Muscle of arm (tissue), 12 donors: ENCODE results near the gene TBC1D5. TPM values are rescaled to one million over a fixed set of nuclear protein-coding genes. Genes with fewer than 3 reads are reported as not detected.
A peak's percentile ranks its signal among the peaks of the same experiment; 100 is the strongest.
"Not testable (repeated sequence)": the region's sequence is repeated elsewhere in the genome, so short reads cannot be mapped to it uniquely, and the experiment has no call there.

ENCODE experiments used
- DNase-seq: peaks from one replicate; pipeline ENCODE4 v3.0.0-alpha.2; 2013
- polyA plus RNA-seq, 12 donors: library from polyadenylated mRNA; unstranded; fragments of 120-200 nt; gene quantifications; one replicate each; pipeline ENCODE4 v1.2.1, GENCODE V29; 2013; ENCODE audit not compliant: insufficient read length in 12 of 12

The TBC1D5 gene
- polyA plus RNA-seq, 12 donors, result 26.0 to 38.1 (median 33.3) TPM; not detected in 1

DNA sequence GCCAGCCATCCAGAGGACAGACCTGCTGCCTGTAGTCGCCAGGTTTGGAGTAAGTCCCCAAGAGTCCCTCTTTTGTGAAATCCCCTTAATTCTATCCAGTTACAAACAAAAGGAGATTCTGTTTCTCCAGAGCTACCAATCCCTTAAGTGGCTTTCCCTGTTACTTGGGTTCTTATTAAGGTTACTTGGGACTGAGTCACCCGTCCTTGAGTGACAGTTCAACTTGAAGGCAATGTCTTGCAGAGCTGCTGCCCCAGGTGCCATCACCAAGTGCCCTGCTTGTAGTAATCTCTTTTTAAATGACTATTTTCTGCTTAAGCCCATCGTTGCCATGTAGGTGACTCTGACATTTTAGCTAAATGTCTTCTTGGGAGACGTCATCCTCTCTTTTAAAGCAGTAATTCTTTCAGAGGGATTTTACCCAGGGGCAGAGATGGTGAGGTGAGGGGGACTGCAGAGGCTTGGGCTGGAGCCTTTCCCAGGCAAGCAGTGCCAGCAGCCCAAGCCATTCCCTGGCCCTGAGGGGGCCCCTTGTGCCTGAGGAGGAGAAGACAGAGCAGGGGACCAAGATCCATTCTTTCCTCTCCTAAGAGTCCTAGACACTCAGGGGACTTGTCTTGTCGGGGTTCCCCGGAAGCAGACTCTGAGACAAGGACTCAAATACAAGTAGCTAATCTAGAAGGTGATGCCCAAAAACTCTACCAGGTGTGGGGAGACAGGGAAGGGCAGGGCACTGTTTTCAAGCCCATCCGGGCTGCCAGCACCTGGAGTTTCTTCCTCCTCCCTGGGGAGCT lies 604.0 kb downstream of the TBC1D5 start:
- DNase-seq, result no peak

DNA sequence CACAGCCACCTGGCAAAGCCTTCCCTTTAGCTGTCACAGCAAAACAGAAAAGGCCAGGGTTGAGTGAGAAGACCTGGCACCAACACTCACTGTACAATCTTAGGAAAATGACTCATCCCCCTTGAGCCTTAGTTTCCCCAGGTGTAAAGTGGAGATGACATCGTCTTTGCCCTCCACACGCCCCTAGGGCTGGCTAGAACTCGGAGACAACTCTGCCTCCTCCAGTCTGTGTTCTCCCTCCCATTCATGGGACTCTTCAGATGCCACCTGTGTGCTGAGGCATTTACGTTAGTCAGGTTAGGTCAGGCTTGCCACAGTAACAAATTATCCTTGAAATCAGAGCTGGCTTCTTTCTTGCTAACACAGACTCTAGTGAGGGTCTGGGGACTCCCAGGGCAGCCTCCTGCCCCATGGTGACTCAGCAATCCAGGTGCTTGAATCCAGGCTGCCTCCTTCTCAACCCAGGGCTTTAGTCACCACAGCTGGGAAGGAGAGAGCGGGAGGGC lies 605.1 kb downstream of the TBC1D5 start:
- no peak for DNase-seq

DNA sequence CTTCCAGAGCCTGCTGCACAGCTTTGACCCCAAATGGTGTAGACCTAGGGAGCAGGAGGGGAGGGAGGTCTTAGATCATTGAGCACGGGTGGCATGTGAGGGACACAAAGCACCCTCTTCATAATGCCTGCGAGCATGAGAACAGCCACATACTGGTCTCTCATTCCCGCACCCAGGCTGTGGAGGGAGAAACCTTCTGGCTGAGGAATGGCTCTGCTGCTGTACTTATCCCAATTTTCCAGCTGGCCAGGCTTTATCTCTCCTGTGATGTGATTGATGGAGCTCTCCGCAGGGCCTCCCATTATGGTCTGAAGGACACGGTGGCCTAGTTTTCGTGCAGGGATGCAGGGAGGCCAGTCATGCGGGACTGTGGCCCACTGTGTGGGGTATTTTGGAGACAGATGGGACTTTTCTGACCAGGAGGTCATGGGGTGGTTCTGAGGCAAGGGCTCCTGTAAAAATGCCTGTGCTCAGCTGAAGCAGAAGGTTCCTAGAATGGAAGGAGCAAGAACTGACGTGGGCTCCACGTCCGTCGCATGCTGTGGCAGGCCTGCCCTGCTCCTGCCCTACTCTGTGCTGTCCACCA lies 606.2 kb downstream of the TBC1D5 start:
- DNase-seq, result no peak

DNA sequence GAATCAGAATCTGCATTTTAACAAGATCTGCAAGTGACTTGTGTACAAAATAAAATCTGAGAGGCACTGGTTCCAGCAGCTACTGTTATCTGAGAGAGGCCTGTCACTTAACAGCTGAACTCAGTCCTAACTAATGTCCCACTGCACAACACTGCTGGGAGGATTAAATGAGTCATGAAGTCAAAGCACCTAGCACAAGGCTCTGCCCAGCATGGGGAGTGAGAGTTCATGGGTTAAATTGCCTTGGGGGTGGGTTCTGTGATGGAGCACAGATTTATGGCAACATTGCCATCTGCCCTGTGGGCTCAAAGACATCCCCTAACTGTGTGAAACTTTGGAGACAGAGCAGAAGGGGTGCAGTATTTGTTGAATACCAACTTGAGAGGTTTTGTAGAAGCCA lies 606.7 kb downstream of the TBC1D5 start:
- DNase-seq, result no peak

DNA sequence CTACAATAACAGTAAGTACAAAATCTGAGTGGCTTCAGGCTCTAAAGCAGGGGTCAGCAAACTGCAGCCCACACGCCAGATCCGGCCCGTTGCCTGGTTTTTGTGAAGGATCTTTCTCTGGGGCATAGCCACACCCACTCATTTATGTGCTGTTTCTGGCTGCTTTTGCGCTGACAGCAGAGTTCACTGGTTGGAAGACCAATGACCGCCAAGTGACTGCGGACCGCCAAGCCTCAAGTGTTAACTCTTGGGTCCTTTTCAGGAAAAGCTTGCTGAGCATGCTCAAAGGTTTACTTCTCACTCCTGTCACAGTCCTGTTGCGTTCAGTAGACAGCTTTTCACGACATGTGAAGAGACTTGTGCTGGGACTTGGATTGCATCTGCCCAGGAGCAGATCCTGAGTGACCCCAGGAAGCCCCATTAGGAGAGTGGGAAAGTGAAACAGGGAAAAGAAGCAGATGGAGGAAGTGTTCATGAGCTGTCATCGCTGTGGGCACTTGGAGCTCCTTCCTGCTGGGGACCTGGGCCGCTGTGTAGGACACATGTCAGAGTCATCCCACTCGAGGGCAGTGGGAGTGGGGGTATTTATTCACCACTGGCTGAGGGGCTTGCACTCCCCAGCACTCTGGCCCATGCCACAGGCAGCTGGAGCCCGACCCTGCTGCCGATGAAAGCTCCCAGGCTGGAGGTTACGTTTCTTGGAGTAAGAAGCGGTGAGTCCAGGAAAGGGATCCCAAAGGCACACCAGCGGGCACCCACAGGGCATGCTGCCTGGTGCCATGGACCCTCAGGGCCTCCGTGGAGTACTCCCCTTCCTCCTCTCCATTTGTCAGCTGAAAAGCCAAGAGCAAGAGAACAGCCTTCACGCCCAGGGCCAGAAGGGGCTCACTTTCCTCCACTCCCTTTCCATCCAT lies 608.5 kb downstream of the TBC1D5 start:
- peak; percentile 64 for DNase-seq

DNA sequence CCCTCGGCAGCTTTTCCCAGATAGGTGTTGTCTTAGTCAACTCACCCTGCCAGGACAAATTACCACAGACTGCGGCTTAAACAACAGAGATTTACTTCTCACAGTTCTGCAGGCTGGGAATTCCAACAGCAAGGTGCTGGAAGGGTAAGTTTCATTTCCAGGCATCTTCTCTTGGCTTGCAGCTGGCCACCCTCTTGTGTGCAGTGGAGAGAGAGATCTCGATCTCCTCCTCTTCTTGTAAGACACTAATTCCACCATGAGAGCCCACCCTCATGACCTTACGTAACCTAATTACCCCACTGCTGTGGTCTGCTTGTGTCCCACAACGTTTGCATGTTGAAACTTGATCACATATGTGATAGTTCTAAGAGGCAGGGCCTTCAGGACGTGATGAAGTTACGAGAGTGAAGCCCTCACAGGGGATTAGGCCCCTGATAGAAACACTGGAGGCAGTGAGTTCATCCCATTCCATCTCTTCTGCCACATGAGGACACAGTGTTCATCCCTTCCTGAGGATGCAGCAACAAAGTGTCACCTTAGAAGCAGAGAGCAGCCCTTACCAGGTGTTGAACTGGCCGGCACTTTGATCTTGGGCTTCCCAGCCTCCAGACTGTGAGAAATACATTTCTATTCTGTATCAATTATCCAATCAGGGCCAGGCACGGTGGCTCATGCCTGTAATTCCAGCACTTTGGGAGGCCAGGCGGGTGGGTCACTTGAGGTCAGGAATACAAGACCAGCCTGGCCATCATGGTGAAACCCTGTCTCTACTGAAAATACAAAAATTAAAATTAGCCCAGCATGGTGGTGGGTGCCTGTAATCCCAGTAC lies 609.9 kb downstream of the TBC1D5 start:
- no peak for DNase-seq

DNA sequence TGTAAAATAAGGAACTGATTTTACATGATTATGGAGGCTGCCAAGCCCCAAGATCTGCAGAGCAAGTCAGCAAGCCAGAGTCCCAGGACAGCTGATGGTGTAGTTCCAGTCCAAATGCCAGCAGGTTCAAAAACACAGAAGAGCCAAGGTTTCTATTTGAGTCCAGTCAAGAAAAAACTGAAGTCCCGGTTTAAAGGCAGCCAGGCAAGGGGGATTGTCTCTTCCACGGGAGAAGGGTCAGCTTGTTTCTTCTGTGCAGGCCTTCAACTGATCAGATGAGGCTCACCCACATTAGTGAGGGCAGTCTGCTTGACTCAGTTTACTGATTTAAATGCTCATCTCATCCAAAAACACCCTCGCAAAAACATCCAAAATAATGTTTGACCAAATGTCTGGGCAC lies 611.5 kb downstream of the TBC1D5 start:
- no peak for DNase-seq

DNA sequence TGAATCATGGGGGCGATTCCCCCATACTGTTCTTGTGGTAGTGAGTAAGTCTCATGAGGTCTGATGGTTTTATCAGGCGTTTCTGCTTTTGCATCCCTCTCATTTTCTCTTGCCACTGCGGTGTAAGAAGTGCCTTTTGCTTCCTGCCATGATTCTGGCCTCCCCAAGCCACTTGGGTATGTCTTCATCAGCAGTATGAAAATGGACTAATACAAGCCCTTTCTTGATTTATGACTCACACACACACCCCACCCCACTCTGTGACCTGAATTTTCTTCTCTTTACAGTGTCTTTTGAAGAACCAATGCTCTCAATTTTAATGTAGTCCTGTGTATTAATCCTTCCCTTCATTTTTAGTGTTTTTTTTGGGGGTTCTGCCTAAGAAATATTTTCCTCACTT lies 612.9 kb downstream of the TBC1D5 start:
- no peak for DNase-seq

DNA sequence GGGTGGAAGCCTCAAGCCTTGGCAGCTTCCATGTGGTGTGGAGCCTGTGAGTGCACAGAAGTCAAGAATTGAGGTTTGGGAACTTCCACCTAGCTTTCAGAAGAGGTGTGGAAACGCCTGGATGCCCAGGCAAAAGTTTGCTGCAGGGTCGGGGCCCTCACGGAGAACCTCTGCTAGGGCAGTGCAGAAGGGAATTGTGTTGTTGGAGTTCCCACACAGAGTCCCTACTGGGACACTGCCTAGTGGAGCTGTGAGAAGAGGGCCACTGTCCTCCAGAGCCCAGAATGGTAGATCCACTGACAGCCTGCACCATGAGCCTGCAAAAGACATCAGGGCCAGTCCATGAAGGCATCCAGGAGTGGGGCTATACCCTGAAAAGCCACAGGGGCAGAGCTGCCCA lies 613.8 kb downstream of the TBC1D5 start:
- not testable (repeated sequence) for DNase-seq

DNA sequence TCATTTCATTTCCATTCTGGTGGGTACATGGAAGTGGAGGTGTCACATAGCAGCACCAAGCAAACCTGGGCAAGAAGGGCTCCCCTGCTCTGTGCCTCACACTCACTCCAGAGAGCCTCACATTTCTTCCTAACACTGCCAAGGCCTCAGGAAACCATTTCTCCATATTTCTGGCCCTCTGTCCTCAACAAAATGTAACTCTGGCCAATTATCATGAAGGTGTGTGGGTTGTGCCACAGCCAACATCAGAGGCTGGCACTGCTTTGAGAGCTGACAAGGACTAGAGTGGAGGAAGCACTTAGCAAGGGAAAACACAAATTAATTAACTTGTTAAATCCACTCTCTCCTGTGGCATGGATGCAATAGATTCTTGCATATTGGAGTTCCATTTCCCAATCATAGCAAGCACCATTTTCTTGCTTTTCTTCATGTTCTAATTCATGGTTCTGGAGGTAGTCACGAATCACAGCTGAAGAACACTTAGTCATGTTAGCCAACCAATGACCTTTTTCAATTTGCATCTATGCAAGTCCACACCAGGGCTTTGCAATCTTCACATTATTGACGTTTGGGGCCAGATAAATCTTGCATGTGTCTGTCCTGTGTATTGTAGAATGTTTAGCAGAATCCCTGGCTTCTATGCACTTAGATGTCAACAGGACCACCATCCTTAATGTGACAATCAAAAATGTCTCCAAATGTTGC lies 616.5 kb downstream of the TBC1D5 start:
- DNase-seq, result no peak

DNA sequence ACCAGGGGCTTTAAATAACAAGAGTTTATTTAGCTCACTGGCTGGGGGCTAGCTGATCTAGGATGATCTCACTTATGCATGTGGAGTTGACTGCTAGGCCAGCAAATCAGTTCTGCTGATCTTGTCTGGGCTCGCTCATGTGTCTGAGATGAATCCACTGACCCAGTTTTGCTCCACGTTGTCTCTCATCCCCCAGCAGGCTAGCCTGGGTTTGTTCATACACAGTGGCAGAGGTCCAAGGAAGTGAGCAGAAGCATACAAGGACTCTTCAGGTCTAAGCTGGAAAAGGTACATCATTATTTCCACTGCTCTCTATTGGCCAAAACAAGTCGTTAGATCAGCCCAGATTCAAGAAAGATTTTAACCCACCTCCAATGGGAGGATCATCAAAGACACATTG lies 619.7 kb downstream of the TBC1D5 start:
- no peak for DNase-seq

DNA sequence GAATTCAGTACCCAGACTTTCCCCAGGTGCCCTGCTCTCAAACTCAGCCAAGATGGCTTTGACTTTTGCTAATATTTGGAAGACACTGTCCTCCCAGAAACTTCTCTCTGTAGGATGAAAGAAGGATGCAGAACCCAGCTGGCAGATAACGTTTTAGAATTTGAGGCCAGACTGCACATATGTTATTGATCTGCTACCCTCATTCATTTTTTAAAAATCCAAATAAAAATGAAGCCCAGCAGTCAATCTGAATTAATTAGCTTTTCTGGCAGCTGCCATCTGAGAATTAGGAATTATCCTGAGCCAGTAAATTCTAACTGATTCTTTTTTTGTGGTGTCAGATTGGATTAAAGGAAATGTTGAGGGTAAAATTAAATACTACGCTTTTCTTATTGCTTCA lies 621.1 kb downstream of the TBC1D5 start:
- DNase-seq, result no peak

DNA sequence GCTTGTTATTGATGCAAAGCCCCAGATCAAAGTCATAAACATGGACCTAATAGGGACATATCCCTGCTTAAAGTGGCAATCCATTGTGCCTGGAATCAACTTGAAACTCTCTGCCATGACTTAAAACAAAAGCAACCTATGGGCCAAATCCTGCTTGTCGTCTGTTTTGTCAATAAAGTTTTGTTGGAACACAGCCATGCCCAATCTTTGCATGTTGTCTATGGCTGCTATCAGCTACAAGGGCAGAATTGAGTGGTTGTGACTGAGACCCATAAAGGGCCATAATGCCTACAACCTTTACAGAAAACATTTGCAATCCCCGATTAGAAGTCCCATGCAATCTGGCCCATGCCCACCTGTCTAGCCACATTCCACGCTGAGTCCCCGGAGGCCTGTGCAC lies 622.3 kb downstream of the TBC1D5 start:
- no peak for DNase-seq

DNA sequence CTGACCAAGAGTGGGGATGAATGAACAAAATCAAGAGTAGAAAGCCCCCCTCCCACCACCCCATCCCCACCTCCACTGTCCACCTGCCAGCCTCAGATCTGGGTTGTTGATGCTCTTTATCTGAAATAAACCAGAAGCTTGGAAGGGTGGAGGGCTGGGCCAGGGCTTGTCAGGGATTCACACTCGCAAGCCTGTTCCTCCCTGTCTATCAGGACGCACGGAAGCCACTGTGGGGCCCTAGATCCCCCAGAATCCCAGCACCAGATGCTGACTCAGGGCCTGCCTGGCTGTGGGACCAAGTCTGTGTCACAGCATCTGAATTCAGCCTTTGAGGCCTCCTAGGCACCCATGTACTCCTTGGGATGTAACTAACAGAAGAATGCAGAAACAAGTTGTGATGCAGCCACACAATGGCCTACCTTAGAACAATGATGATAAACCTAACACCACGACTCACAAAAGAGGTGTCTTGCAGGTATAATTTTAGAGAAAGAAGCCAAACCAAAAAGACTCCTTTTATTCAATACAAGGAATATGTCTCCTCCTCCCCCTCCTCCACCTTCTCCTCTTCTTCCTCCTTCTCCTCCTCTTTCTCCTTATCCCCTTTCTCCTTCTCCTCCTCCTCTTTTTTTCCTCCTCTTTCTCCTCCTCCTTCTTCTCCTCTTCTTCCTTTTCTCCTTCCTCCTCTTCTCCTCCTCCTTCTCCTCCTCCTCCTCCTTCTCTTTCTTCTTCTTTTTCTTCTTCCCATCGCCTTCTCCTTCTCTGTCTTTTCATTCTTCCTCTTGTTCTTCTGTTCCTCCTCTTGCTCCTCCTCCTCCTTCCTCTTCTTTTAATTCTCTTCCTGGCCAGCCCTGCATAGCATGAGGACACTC lies 623.0 kb downstream of the TBC1D5 start:
- DNase-seq, result no peak

DNA sequence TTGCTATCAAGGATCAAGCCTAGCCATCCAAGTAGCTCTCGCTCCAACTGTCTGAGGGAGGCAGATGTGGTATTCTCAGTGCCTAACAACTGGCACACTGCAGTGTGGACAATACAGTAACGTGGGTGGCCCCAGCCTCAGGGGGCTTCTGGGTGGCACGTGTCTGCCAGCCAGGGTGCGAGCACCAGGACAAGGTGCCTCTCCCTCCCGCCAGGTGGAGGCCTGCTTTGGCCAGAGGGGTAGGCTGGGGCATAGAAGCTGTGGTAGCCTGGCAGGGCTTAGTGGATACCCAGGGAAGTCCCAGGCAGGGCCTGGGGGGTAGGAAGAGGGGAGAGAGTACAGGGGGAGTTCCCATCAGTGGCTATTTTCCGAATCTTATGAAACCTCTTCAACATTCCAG lies 623.7 kb downstream of the TBC1D5 start:
- DNase-seq, result no peak

DNA sequence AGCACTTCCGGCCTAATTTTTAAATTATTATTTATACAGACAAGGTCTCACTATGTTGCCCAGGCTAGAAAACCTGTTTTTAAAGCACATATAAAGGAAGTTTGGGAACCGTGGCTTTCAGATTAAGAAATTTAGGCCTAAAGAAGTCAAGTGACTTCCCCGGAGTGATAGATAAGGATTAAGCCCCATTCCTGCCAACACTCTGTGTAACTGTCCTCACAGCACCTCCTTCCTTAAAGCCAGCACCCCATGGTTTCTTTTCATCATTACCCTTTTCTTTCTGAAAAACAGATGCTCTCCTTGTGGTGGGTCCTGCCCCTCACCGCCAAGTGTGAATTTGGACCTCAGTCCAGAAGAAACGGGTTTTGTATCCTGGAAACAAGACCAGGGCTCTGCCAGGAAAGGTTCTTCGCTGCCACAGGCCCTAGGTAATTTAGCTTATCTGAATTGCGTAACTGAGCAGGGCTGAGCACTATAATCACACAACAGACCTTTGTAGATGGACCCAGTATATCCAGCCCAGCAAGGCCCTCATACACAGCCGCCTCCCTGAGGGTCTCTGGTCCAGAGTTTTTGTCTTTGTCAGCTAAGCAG lies 626.3 kb downstream of the TBC1D5 start:
- DNase-seq, result no peak

DNA sequence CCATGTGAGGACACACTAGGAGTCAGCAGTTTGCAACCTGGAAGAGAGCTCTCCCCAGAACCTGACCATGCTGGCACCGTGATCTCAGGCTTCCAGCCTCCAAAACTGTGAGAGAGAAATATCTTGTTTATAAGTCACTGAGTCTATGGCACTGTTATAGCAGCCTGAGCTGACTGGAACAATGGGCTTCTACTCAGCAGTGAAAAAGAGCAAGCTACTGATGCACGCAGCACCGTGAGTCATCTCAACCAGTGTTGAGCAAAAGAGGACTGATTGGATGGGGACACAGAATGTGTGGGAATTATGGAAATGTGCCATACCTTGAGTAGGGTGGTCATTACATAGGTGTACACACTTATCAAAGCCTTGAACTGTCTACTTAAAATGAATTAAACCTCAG lies 627.2 kb downstream of the TBC1D5 start:
- no peak for DNase-seq

DNA sequence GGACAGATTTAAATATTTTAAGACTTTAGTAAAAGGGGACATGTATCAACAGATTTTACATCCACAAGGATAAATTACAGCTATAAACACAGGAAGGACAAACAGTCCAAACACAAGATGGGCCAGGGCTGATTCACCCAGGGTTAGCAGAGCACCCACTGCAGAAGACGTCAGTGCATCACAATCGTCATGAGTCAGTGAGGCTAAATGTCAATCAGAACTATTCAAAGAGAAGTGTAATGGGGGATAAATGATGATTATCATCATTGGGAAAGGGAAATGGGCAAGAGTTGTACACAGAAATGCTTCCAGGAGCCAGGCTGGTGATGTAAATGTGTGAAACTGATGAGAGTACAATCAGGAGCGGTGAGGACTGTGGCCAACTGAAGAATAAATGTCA lies 630.8 kb downstream of the TBC1D5 start:
- DNase-seq, result no peak

DNA sequence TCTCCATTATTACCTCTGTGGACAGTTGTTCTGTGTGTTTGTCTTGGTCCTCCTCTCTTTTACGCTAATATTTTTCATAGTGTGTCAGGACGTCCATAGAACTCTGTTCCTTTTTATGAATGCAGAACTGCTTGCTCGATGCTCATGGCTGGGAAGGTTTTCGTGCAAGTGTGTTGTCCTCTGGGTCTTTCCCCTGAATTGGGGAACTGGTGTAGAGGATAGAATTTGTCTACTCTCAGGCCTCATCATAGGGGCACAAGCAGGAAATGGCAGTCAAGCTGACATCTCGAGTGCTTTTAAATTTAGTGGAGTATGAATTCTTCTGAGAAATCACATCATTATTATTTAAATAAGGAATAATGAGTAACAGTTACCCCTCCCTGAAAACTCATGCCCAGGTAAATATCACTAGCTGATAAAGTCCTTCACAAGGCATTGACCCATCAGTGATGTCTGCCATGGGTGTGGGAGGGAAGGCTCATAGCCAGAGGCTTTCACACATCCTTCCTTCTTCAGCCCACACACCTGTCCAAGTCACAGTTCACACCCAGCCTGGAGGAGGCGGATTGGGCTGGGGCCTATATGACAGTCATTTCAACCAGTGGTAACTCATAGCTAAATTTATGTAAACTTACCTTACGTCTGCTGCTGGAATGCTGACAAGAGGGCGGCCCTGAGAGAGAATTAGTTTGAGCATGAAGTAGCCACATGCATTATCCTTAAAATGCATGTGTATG lies 631.6 kb downstream of the TBC1D5 start:
- no peak for DNase-seq
